ENCODE measurements around the gene RTKN.
A peak's percentile ranks its signal among the peaks of the same experiment; 100 is the strongest.

Gene RTKN

DNA sequence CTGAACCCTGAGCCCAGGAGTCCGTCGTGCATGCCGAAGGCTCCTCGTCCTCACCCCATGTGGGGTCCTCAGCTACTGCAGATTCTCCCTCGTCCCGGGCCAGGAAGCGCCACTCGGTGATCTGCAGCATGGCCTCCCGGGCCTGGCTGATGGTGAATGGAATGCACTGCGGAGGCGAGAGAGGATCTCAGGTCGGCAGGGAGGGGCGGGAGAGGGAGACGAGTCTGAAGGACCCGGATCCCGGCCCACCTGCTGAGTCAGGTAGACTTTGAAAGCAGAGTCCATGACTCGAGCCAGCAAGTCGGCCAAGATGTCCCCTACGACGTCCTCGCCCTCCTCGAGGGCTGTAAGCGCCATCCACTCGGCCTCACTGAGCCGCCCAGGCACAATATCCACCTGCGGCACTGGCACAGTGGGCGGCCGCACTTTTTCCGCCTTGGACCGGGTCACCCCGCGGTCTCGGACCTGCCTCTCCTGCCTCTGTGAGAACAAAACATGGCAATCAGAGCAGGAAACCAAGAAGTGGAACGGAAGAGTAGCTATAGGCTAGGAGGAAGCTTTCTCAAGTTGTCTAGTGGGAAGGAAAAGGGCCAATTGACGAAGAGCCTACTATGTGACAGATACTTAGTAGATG is 25.9 kb downstream of the RTKN start:
- DNase-seq (ENCODE audit: low spot score) = no peak

DNA sequence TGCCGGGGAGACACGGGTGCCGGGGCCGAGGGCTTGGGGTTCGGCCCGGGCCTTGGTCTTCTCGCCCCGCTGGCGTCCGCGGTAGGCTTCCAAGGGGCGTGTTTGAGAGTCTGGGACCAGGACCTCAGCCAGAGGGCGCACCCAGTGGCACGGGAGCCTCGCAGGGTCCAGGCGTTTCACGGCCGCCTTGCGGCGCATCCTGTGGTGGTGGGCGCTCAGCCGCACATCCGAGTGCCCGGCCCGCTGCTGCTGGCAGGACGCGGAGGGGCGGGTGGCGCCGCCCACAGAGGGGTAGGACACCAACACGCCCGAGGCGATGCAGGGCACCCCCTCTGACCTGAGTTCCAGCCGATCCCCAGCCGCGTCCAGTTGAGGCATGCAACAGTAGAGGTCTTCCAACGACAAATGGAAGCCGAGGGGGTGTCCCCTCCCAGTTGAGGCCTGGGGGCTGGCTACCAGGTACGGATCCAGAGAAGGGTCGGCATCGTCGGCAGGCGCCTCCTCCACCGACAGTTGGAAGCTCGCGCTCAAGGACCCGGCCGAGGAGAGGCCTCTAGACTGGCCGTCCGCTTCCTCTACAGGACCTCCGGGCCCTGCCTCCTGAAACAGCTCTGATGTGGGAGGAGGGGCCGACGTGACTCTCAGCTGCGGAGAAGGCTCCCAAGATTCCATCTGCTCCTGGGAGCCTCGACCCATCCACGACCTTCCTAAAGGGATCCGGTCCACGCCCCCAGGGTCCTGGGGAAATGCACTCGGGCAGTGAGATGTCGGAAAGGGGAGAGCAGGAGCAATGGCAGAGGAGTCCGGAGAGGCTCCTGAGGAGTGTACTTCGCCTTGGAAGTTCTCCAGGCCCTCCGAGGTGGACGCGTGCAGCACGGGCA is 26.6 kb downstream of the RTKN start:
- DNase-seq (ENCODE audit: low spot score) = no peak

GRCh38 chr2:74414441-74414840 is 27.3 kb downstream of the RTKN start:
- no peak for DNase-seq (ENCODE audit: low spot score)

DNA sequence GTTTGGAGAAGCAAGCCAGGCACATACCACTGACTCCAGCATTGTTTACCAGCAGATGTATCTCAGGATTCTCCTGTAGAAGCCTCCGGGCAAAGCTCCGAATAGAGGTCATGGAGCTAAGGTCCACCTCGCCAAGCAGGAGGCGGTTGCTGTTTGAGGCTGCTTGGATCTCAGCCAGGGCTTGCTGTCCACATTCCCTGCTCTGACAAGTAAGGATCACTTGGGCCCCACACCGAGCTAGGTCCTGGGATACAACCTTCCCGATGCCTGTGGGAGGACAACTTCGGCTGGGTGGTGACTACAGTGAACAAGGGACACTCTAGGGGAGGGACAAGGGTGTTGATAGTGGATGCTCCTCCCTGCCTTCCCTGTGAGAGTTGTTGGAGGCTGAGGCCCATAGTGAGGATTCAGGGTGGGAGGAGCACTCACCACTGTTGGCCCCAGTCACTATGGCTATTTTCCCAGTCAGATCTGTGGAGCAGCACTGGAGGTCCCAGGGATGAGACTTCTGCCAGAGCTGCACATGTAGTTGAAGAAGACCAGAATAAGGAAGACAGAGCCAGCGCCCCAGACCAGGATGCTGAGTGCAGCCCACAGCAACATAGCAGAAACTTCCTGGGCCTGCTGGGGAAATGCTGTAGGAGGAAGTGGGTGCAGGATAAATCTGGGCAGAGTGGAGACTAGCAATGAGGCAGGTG is 28.6 kb downstream of the RTKN start:
- DNase-seq (ENCODE audit: low spot score) = no peak

DNA sequence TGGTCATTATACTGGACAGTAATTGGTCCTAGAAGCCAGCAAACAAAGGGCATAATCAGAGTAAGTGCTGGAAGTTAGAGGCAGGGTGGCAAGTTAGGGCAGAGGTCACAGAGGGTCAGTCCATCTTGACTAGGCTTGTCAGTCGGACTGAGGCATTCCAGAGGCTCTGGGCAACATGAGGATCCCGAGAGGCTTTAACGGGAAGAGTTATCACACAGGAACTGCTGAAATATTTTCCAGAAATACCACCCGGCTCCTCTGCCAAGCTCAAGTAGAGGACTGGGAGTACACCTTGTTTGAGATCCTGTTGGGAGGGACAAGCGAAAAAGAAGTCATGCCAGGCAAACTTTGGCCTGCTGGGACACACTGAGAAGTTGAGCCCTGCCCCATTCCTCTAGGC is 34.1 kb downstream of the RTKN start:
- DNase-seq (ENCODE audit: low spot score) = no peak

GRCh38 chr2:74406035-74406434 is 35.7 kb downstream of the RTKN start:
- DNase-seq (ENCODE audit: low spot score) = no peak

DNA sequence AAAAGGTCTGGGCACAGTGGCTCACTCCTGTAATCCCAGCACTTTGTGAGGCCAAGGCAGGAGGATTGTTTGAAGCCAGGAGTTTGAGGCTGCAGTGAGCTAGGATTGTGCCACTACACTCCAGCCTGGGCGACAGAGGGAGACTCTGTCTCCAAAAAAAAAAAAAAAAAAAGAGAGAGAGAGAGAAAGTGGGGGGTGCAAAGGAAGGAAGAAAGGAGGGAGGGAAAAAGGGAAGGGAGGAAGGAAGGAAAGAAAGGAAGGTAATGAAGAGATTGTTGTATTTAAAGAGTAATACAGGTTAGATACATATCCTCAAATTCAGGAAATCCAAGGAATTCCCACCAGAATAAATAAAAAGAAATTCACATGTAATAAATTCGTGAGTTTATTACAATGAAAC is 39.8 kb downstream of the RTKN start:
- DNase-seq (ENCODE audit: low spot score) = no peak

DNA sequence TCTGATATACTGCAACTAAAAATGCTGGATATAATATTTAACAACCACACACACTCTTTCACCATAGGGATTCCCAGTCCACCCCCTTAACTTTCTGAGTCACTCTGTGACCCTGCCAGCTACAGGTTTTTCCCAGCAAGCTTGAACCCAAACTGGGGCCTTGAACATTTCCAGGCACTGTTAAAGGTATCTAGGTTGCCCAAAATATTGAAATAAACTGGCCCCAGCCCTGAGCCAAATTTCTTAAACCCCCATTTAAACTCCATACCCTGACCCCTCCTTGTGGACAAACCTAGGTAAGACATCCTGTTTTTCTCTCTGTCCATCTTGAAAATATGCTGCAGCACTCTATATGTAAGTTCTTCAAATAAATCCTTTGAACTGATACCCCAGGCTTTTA is 42.0 kb downstream of the RTKN start:
- peak; percentile 30 for DNase-seq (ENCODE audit: low spot score)

DNA sequence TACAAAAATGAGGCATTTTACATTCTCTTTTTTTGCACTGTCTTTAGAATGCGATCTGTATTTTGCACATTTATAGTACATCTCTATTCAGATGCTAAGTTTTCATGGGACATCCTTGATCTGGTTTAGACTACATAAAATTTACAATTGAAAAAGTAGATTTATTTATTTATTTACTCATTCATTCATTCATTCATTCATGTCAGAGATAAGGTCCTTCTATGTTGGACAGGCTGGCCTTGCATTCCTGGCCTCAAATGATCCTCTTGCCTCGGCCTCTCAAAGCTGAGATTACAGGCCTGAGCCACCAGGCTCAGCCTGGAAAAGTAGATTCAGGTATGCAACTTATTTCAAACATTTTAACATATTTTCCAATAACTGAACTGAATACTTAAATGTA is 45.6 kb downstream of the RTKN start:
- no peak for DNase-seq (ENCODE audit: low spot score)

DNA sequence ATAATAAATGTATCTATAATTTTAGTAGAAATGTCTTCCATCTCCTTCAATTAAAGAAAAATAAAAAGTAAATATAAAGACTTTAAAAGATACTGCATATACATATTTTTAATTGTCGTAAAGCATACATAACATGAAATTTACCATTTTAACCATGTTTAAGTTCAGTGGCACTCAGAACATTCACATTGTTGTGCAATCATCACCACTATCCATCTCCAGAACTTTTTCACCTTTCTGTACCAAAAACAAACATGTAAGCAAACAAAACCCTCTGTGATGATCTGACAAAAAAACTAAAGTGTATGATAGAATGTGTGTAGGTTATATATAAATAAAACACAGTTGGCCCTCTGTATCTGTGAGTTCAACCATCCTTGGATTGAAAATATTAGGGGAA is 48.2 kb downstream of the RTKN start:
- no peak for DNase-seq (ENCODE audit: low spot score)

GRCh38 chr2:74392449-74392743 is 49.3 kb downstream of the RTKN start:
- no peak for DNase-seq (ENCODE audit: low spot score)

DNA sequence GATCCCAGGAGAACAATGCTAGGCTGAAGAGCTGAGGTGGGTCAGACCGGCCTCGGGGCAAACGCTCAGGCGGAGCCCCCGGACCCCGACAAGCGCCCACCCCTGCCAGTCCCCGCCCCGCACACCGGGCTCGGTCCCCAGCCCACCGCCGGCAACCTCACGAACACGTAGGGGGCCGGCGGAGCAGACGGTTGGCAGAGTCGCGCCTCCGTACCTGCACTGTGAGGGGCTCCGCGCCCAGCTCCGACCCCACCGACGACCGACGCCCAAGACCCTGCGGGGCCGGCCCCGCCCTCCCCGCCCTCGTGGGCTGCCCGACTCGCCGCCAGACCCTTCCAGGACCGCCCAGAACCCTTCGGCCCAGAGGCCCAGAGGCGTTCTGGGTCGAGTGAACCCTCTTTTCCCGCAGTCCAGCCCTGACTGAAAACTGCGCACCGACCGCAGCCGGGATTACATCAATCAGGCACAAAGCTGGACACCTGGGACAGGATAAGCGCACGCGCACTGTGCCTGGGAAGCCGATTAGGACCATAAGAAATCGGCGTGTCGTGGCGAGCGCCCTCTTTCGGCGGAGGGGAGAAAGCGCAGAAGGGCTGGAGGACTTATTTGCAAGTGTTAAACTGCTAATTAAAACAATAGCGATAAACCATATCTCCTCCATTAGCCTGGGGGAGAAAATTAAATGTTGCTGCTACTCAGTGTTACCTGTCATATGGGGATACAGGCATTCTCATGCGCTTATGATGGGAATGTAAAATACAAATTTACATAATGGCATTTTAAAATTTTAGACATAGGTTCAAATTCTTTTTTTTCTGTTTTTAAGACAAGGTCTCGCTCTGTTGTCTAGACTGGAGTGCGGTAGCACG is 49.9 kb downstream of the RTKN start:
- peak; percentile 95 for DNase-seq (ENCODE audit: low spot score)

GRCh38 chr2:74391209-74391579 is 50.5 kb downstream of the RTKN start:
- peak; percentile 9 for DNase-seq (ENCODE audit: low spot score)

- no peak for DNase-seq (ENCODE audit: low spot score)
Observed at GRCh38 chr2:74390606-74391005, 51.1 kb downstream of the RTKN start.

DNA sequence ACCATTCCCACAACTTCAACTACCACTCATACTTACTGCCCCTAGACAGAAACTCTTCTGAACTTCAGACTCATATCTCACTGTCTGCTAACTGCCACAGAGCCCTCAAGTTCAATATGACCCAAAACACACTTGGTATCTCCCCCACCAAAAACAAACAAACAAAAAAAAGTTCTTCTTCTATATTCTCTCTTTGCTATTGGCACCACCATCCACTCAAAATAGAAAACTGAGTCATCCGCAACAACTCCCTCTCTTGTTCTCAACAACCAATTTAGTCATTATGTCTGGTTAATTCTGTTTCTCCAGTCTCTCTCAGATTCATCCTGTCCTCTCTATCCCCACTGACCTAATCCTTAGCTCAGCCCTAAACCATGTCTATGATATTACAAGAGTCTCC is 54.4 kb downstream of the RTKN start:
- DNase-seq (ENCODE audit: low spot score) = peak; percentile 52

- no peak for DNase-seq (ENCODE audit: low spot score)
Observed at GRCh38 chr2:74385396-74385795, 56.3 kb downstream of the RTKN start.

- DNase-seq (ENCODE audit: low spot score) = no peak
Observed at GRCh38 chr2:74384051-74384450, 57.7 kb downstream of the RTKN start.

DNA sequence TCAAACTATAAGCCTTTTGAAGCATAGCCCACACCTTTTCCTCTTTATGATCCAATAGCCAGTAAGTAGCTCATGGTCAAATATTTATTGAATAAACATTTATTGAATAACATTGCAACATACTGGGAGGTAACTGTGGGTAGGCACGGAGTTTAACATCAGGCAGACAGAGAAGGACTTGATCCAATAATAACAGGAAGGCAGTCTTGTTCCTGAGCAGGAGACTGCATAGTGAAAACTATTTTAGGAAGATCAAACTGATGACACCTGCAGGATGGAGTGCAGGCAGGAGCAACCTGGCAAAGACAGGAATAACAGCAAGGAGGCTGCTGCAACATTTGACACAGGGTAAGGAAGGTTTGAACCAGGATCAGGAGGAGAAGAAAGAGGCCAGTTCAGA is 58.5 kb downstream of the RTKN start:
- DNase-seq (ENCODE audit: low spot score) = no peak

DNA sequence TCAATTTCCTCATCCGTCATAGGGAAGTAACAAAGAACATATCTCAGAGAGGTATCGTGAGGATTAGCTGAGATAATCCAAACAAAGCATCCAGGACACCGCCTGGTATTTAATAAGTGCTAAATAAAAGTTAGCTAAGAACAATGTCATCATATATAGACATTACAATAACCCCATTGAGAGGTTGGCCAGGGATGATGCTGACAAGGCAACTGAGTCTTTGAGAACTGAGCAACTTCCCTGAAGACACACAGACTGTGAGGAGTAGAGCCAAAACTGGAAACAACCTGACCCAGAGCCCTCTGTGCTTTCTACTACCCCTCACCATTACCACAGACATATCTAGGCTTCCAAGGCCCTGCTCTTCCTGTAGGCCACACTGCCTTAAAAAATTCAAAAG is 60.0 kb downstream of the RTKN start:
- DNase-seq (ENCODE audit: low spot score) = no peak

DNA sequence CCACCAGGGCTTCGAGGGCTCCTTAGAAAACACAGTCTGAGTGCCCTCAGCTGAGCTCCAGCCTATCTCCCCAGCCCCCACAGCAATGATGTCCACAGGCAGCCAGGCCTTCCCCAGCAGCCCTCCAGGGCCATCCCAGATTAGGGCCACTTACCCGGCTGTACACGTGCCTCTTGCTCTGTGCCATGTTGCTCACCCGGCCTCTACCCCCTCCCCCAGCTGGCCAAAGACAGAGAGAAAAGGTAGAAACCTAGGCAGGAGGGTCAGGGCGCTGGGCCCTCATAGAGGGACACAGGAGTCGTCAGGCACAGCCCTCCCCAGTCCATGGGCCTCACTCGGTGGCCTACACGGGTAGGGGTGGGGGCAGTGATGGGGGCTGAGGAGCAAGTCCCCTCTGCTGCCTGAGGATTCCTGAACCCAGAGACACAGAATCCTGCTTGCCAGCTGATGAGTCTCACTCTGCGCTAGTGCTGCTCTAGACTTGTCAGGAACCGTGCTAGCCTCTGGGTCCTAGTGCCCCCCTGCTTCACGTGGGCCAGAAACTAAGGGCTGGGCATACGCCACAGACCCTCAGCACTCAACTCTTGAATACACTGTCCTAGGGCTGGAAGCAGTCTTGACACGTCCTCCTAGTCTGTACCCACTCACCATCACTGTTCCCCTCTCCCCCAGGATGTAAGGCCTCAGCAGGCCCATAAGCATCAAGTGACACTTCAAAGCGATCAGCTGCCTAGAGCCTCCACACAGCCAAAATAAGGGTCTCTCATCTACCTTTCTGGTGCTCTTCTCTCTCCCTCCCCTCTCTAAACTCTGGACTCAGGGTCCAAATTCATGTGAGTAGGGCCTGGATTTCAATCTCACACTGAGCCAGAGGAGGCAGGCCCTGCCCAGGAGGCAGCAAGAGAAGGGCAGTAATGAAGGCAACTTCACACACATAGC is 61.6 kb downstream of the RTKN start, which contains the start of gene DCTN1:
Gene DCTN1 (minus strand): TSS at position 461 of the 939 bp plus-strand sequence. CDS start 274 bp downstream, at position 187.
- DNase-seq (ENCODE audit: low spot score) = peak; percentile 3

- DNase-seq (ENCODE audit: low spot score) = no peak
Observed at GRCh38 chr2:74378007-74378406, 63.7 kb downstream of the RTKN start.

All from activated CD4-positive, alpha-beta T cell treated with anti-CD3 and anti-CD28 coated beads, Interleukin-2, Interleukin-4, amounts not matched to agents 100 ng/mL and 50 ng/mL, durations not matched to agents 16 hours and 8 hours (primary cell).